Spleen (tissue), 7 donors: ENCODE results near the gene NRXN3.

Experiments used
- CTCF ChIP-seq, 11 experiments: fragments of 200-600 bp in 7 of 11; fragments of 450-650 bp in 4 of 11; sonication (generic) in 4 of 11; IDR thresholded peaks in 8 of 11; conservative IDR thresholded peaks in 3 of 11; 1 replicate in 7 of 11; 2 replicates in 4 of 11; pipeline versions ENCODE4 v1.4.0 to v1.8.0; 2016 to 2021; ENCODE audit warnings: antibody characterized with exemption in 11 of 11, inconsistent platforms in 4 of 11, mild to moderate bottlenecking in 1 of 11
- POLR2A ChIP-seq, 3 donors: fragments of 450-650 bp; IDR thresholded peaks; one replicate each; pipeline ENCODE4 v1.5.1; 2017; ENCODE audit warnings: antibody characterized with exemption in 3 of 3, mild to moderate bottlenecking in 1 of 3
- donor health status: DM: no; HTN: no; CAD: no; lungs with moderate emphysema.
- donor health status: DM: no; HTN: no; CAD: no.
- donor health status: DM: no; HTN: no; CAD: no.

DNA sequence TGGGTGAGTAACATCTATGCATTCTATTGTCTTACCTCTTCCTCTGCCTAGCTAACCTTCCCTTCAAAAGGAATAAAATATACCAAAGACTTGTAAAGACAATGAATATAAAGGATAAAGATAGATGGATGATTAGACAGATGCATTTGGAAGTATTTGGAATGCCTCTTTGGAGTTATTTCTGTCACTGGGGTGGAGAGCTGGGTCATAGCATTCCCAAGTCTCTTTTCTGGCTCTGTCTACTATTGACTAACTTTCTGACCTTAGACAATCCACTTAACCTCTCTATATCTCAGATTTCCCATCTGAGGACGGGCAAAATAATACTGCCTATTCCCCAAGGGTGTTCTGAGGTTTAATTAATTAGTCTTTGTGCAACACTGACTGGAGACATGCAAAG, 1523.8 kb downstream of the NRXN3 start:
- TF ChIP-seq CTCF (IDR thresholded peaks at IDR 0.05 in 8 of 11, conservative IDR thresholded peaks at IDR 0.05 in 3 of 11) (no peak), POLR2A (IDR thresholded peaks at IDR 0.05) (no peak)
